Islet of Langerhans (tissue), 1 donor: ENCODE measurements around the gene GABRR2.
"Not testable (repeated sequence)": the region's sequence is repeated elsewhere in the genome, so short reads cannot be mapped to it uniquely, and the experiment has no call there.

ENCODE experiments used
- FAIRE-seq: peaks from one replicate; lab custom pipeline; 2011; peaks lifted over from hg19 to GRCh38; lab: Jason Lieb, UNC

Gene GABRR2

GRCh38 chr6:89257346-89257745, 57.8 kb downstream of the GABRR2 start:
- FAIRE-seq: no peak

GRCh38 chr6:89255417-89255816, 59.7 kb downstream of the GABRR2 start:
- no peak for FAIRE-seq

GRCh38 chr6:89254569-89254968, 60.5 kb downstream of the GABRR2 start:
- no peak for FAIRE-seq

GRCh38 chr6:89252907-89253306, 62.2 kb downstream of the GABRR2 start:
- FAIRE-seq: no peak

GRCh38 chr6:89251976-89252375, 63.1 kb downstream of the GABRR2 start:
- FAIRE-seq: no peak

- FAIRE-seq: no peak
Measured at GRCh38 chr6:89251170-89251569, 63.9 kb downstream of the GABRR2 start.

- FAIRE-seq: no peak
Measured at GRCh38 chr6:89250239-89250638, 64.9 kb downstream of the GABRR2 start.

- FAIRE-seq: no peak
Measured at GRCh38 chr6:89244241-89244985, 70.7 kb downstream of the GABRR2 start.

GRCh38 chr6:89243331-89243629, 71.8 kb downstream of the GABRR2 start:
- no peak for FAIRE-seq

- peak; percentile 93 for FAIRE-seq
Measured at GRCh38 chr6:89242574-89243330, 72.3 kb downstream of the GABRR2 start.

GRCh38 chr6:89239338-89239737, 75.8 kb downstream of the GABRR2 start:
- FAIRE-seq: no peak

- FAIRE-seq: no peak
Measured at GRCh38 chr6:89237158-89237557, 77.9 kb downstream of the GABRR2 start.

- not testable (repeated sequence) for FAIRE-seq
Measured at GRCh38 chr6:89233605-89234004, 81.5 kb downstream of the GABRR2 start.

- no peak for FAIRE-seq
Measured at GRCh38 chr6:89222712-89223039, 92.4 kb downstream of the GABRR2 start.

- no peak for FAIRE-seq
Measured at GRCh38 chr6:89221971-89222711, 93.0 kb downstream of the GABRR2 start.

GRCh38 chr6:89221129-89221528, 94.0 kb downstream of the GABRR2 start:
- no peak for FAIRE-seq

- no peak for FAIRE-seq
Measured at GRCh38 chr6:89217299-89217910, 97.7 kb downstream of the GABRR2 start, which contains the start of gene GABRR1. TSS of gene GABRR1 (minus strand) at chr6:89217358. CDS start at chr6:89217322, 36 bp downstream.

- FAIRE-seq: no peak
Measured at GRCh38 chr6:89216411-89216810, 98.7 kb downstream of the GABRR2 start.

GRCh38 chr6:89215391-89215790, 99.7 kb downstream of the GABRR2 start:
- FAIRE-seq: no peak

GRCh38 chr6:89214197-89214596, 100.9 kb downstream of the GABRR2 start:
- FAIRE-seq: no peak

- FAIRE-seq: no peak
Measured at GRCh38 chr6:89212472-89212871, 102.6 kb downstream of the GABRR2 start.

GRCh38 chr6:89209457-89209856, 105.6 kb downstream of the GABRR2 start:
- no peak for FAIRE-seq

GRCh38 chr6:89208551-89208950, 106.5 kb downstream of the GABRR2 start:
- no peak for FAIRE-seq
